Amniotic epithelial cell (primary cell): Measurements from ENCODE around the gene PCDH19.

Source experiments
- DNase-seq: peaks from one replicate; pipeline ENCODE4 v3.0.0-alpha.2; 2010; ENCODE audit warnings: low read depth

PCDH19 gene

DNA sequence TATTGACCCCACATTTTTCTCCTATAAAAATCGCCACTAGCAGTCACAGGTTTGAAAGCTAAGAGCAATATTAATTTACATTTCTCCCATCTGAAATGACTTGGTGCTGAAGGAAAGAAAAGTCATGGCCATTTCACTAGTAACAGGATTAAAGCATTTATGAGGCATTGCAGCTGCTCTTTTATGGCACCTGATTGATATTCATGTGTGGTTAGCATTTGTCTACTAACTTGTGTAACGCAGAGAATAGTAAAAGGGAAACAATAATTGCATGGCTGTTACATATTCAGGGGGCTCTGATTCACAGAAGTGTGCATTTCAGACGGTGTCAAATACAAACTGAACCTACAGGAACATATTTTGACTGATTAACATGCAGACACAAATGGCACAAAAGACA lies 5.2 kb downstream of the PCDH19 start:
- no peak for DNase-seq

- no peak for DNase-seq
Observed at GRCh38 chrX:100395781-100396180, 14.3 kb downstream of the PCDH19 start.

- peak; percentile 26 for DNase-seq
Observed at GRCh38 chrX:100381619-100382018, 28.5 kb downstream of the PCDH19 start.

DNA sequence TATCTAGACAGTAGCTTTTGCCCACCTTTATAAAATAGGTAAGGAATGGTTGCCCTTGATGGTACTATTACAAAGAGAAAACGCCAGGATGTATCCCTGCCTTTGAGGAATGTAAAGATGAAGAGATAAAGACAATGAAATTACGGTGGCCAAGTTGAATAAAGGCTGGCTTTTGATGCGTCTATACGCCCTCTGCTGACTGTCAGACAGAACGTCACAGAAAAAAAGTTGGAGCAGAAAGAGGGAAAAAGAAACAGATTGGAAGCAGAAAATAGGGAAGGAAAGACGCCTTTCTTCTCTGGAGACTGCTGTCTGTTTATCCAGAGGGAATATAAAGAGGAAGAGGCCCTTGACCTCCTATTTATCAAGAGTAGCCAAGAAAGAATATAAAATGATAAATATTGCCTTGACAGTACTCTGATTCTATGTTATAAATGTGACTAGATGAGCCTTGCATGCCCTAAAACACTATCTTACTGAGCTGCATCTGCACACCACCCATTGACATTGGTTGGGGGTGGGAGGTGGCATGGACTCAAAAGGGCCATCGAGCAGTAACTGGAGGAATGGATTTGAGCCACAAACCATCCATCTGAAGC lies 30.6 kb downstream of the PCDH19 start:
- DNase-seq: peak; percentile 1

DNA sequence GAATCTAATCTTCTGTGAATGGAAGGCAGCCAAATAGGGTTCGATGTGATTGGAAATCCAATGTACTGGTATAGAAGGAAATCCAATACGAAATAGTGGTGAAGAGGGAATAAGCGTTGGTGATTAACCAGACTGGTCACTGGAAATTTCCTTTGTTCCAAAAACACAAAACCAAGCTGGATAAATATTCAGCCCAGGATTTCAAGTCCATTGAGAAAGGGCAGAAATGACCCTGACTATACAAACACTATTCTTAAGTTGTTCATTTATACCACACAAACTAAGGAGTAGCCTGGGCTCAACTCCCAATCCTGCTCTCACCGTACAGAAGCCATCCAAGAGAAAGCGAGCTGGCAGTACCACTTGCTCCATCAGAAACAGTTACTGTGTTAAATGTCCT lies 32.2 kb downstream of the PCDH19 start:
- DNase-seq: no peak

- DNase-seq: peak; percentile 25
Observed at GRCh38 chrX:100376576-100376975, 33.5 kb downstream of the PCDH19 start.

DNA sequence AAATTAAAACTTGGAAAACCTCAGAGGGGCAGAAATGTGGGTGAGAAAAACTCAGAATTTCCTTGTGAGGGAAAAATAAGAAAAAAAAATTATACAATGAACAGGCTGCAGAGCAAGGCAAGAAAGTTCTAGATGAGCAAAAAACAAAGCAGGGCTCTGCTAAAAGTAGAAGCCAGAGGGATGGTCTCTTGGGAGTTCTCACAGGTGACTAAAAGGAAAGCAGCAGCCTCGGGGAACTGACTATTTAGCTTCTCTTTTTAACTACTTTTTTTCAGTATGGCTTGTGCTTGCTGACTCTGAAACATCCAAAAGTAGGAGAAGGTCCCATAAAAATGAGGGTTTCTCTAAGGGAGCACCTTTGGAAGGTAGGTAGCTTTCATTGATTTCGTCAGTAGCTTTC lies 36.4 kb downstream of the PCDH19 start:
- DNase-seq: no peak

- DNase-seq: peak; percentile 1
Observed at GRCh38 chrX:100368167-100368566, 41.9 kb downstream of the PCDH19 start.

- DNase-seq: no peak
Observed at GRCh38 chrX:100363896-100364295, 46.2 kb downstream of the PCDH19 start.

DNA sequence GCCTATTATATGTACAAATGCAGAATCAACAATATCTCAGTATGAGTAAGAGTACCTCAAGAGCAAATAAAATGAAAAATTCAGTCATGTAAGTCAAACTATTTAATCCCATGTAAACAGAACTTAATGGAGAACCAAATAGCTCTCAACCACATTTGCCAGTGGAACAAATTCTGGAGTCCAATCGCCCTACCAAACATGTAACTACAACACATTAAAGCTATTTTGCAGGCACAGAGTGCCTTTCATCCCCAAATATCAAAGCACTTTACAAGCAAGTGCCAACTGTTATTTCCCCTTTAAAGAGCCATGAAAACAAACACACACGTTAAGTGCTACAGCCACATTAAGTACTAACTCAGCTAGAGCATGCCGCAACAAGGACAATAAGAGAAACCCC lies 51.3 kb downstream of the PCDH19 start:
- DNase-seq: no peak

GRCh38 chrX:100356351-100356896 lies 53.6 kb downstream of the PCDH19 start:
- no peak for DNase-seq

- DNase-seq: no peak
Observed at GRCh38 chrX:100355680-100356079, 54.4 kb downstream of the PCDH19 start.

- DNase-seq: no peak
Observed at GRCh38 chrX:100353326-100353725, 56.7 kb downstream of the PCDH19 start.

DNA sequence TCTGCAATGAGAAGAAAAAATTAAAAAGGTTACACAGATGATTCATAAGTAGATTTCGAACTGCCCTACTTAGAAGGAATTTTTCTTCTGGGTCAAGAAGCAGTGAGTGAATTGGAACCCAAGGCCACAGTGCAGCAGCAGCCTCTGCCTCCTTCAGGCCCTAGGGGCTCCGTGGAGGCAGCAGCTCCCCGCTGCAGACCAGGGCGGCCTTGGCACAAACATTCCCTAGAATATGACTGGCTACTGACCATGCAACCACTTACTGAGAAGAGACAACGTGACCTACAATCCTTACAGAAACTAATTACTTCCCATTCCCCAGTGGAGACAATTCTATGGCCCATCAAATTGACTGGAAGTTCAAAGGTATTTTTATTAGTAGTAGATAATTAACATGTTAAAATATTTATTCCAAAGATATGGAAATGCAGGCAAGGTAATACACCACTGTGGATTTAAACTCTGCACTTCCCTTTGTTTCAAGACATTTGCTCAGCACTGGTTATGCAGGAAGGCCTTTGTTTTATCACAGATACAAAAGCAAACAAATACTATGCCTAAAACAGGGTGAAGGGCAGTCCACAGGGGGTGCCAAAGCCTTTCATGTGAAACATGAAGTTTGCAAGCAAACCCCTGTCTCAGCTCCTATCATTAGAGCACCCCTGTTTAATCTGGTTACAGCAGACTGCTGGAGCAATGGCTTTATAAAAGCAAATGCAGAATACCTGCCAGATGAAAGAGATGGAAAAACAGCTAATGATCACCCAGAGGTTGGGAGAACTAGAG lies 59.2 kb downstream of the PCDH19 start:
- DNase-seq: no peak

DNA sequence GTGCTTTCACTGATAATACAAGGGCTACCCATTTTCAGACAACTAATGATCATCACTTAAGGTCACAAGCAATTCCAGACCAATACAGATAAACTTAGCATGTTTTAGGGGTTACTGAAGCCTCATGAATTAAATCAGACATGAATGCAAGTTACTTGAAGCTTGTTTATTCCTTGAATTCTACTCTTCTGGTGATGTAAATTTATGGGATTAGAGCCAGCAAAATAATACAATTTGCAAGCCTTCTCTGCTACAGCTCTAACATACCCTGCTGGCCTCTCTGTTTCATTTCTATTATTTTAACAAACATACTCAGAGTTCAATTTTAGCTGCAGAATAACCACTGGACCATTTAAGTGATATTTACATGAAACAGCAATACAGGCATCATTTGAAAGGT lies 60.7 kb downstream of the PCDH19 start:
- no peak for DNase-seq

GRCh38 chrX:100341142-100341510 lies 68.9 kb downstream of the PCDH19 start:
- no peak for DNase-seq

DNA sequence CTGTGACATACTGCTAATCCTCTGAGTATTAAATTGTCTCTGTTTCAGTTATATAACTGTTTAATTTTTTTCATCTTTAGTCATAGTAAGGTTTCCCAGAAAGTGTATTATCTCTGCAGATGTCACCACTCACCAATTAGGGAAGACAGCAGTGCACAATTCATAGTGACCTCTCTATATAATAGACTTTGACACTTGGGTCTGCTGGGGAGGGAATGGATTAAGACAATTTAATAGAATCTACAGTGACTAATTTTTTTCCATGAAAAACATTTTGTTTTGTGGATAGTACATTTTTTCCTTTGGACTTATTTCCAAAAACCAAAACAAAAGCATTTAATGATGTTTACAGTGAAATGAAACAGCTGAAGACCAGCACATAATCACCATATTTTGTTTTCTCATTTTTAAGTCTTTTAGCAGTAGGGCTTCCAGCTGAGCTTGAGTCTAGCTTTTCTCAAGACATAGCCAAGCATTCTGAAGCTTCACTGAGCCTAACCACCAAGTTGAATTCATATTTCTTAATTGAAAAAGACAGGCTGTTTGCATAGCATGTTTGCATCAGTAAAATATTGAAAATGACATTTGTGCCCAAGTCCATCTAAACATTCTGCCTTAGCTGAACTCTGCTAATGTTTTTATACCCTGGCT lies 69.5 kb downstream of the PCDH19 start:
- DNase-seq: no peak

DNA sequence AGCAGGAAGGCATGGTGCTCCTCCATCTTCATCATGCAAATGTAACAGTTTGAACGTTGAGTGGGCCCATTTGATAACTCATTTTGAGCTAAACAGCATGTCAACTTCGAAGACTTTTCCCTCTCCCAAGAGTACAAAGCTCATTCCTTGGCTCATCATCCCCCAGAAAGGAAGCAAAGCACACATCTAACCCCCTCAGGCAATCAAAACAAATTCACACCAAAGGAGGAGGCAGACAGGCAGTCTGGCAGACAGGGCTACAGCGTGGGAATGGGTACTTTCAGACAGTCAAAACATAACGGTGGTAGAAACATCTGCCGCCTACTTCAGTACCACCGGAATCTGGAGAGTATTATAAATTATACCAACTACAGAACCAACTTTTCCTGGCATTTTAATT lies 81.7 kb downstream of the PCDH19 start:
- DNase-seq: no peak

DNA sequence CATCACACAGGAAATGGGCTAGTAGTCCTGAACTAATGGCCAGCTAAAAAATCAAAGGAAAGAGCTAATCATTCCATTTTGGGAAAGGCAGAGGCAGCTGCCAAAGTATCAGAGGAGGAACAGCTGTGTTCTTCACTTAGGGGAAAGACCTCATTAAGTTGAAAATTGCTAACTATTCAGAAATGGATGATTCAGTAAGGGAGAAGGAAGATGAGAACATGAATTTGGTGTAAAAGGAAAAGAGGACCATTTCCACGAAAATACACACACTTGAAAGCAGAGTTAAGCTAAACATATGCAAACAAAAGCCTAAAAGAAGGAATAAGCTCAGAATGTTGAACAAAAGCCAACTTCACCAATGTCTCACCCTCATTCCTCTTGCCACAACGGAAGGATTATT lies 90.4 kb downstream of the PCDH19 start:
- no peak for DNase-seq

GRCh38 chrX:100316987-100317386 lies 93.1 kb downstream of the PCDH19 start:
- no peak for DNase-seq

GRCh38 chrX:100315566-100315965 lies 94.5 kb downstream of the PCDH19 start:
- DNase-seq: no peak

- no peak for DNase-seq
Observed at GRCh38 chrX:100299559-100299958, 110.5 kb downstream of the PCDH19 start.

DNA sequence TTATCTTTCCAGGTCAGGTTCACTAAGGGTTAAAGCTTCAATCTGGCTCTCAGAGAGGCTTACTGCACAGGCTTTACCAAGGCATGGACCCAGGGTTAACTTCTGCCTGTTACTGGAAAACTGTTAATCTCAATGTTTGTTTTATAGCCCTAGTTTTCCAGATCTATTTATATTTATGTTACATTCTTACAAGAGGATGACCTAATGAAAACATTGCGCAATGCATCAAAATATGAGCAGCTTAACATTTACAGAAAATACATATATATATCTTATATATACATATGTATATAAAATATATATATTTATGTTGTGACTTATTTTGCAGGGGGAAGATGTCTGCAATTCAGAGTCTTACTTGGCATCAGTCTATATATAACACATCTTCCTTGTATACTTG lies 112.3 kb downstream of the PCDH19 start:
- DNase-seq: no peak
